HG02970 (cell line): ENCODE results near the gene EXOSC7.

ENCODE experiments used
- ATAC-seq: cut with Tn5 transposase; IDR thresholded peaks from one replicate; pipeline ENCODE4 v1.9.1; 2021; ENCODE audit warnings: mild to moderate bottlenecking, moderate library complexity, moderate number of reproducible peaks; ENCODE audit not compliant: unreplicated experiment, low FRiP score

EXOSC7 gene

DNA sequence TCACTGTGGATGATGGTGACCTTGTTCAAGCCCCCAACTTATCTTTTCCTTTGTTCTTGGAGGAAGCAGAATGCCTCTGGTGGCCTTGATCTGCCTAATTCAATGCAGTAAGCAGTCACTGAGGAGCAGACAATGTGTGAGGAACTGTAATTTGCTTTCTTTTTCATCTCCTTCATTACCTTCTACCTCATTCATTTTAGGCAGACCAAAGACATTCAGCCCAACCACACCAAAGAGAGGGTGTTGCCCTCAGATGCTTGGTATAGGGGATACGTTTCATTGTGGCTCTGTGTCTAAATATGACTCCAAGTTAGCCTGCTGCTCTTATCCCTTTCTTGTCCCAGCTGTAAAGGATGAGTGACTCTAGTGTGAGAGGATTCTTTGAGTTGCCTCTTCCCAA is 15.3 kb downstream of the EXOSC7 start:
- ATAC-seq: no peak

- ATAC-seq: no peak
Measured at GRCh38 chr3:44992555-44993470, 16.8 kb downstream of the EXOSC7 start.

- no peak for ATAC-seq
Measured at GRCh38 chr3:44993471-44994205, 17.6 kb downstream of the EXOSC7 start.

DNA sequence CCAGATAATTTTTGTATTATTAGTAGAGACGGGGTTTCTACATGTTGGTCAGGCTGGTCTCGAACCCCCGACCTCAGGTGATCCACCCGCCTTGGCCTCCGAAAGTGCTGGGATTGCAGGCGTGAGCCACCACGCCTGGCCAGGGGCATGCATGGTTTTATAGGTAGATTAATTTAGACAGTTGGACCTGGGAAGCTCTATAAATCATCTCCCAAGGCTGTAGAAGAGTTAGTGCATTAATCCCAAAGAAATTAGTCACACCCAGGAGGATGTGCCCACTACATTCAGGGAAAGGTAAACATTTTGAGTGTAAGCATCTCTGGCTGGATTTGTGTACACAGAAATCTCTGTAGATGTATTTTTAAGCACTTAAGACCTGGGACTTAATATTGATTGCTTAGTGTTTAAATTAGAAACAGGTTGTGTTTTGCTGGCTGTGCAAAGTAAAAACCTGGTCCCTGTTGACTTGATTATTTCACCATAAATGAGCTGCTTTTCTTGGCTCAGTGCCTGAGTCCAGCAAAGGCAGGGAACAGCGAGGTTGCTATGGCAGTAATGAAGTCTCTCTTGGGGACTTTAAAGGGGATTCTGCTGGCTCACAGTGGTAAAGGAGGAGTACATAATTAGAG is 19.2 kb downstream of the EXOSC7 start:
- ATAC-seq: no peak

DNA sequence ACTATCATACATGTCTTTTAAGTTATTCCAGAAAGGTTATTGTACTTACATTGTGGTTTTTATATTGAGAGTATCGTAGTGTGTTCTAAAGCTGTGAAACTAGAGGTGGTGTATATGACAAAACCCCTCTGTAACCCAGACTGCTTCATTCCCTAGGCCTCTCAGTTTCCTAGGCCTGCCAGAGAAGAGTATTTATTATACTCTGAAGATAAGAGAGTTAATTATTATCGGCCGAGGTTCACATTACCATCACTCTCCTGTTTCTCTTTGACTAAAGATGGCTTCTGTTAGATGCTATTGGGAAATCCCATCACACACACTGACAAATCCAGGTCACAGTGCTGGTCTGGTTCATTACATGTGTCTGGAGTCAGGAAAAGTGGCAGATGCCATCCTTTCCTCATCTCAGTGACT is 20.5 kb downstream of the EXOSC7 start:
- ATAC-seq: no peak

DNA sequence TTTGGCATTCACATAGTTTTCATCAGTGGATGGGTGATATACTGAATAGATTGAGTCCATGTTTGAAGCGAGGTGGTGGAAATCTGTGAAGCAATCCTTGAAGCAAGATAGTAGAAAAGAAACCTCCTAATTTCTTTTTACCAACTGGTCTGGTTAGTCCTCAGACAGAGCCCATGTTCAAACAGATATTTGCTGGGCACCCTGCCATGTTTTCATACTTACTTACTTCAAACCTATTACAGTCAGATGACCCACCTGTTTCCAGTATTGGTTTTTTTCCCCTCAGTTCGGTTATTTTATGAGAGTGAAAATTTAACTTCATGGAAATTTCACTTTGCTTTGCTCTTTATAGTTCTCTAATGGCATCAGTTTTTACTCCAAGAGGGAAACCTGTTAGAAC is 23.7 kb downstream of the EXOSC7 start:
- ATAC-seq: no peak

GRCh38 chr3:45000823-45001222 is 24.8 kb downstream of the EXOSC7 start:
- no peak for ATAC-seq

- ATAC-seq: no peak
Measured at GRCh38 chr3:45001738-45002137, 25.7 kb downstream of the EXOSC7 start.

DNA sequence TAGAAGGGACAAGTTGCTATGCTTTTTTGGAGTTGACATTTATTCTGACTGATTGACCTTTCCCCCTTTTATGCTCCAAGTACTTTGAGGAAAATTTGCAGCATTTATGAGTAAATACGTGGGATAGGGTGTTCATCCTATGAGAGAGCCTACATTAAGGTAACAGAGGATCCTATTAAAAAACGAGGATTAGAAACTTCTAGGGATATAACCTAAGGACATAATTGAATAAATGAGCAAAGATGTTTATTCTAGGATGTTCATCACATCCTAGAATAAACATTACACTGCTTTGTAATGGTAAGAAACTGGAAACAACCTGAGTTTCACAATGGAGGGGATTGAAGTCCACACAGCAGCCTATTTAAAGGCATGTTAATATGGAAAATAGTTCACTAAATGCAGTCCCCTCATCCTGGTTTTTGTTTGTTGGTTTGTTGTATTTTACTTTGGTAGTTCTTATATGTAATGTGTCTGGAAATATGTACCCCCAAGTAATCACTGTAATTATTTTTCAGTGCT is 26.2 kb downstream of the EXOSC7 start:
- no peak for ATAC-seq

DNA sequence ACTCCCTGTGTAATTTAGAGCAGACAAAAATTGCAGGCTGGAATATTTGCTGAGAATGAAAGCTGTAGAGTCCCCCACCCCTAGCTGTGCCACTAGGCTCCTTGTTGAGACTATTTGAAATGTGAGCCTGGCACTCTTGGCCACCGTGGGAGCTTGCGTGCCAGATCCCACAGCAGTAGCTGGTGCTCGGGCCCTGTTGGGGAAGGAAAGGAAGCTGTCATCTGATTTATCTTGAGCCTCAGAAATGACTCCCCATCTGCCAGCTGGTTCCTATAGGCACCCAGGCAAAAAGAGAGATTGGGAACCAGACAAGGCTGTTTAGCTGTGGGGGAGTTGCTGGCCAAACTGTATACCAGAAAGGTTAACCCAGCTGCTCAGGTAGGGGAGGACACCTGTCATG is 26.7 kb downstream of the EXOSC7 start:
- no peak for ATAC-seq

DNA sequence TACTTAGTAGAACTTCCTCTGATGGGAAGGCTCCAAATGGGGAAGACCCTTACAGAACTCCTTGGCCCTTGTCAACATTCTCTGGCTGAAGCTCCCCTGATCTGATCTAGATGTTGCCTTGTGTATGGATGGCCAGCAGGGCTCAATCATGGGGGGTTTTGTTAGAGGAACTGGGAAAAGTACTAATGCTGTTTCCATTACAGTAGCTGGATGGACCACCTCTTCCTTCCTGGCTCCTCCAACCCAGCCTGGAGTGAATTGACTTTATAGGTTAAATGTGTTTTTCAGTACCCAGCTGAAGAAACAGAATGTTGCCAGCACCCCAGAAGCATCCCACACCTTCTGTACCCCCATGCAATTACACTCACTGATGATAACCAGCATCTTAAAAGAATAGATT is 27.4 kb downstream of the EXOSC7 start:
- ATAC-seq: no peak

DNA sequence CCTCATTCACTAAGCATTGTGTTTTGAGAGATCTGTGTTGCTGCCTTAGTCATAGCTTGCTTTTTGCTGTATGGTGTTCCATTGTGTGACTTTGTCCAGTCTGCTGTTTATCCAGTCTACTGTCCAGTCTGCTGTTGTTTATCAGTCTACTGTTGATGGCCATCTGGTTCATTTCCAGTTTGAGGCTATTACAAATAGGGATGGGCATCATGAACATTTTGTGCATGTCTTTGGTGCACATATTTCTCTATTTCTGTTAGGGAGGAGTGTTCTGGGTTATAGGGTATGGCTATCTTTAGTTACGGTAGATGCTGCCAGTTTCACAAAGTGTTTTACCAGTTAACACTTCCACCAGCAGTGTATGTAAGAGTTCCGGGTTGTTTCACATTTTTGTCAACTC is 27.8 kb downstream of the EXOSC7 start:
- no peak for ATAC-seq

GRCh38 chr3:45007091-45007490 is 31.0 kb downstream of the EXOSC7 start:
- ATAC-seq: no peak

DNA sequence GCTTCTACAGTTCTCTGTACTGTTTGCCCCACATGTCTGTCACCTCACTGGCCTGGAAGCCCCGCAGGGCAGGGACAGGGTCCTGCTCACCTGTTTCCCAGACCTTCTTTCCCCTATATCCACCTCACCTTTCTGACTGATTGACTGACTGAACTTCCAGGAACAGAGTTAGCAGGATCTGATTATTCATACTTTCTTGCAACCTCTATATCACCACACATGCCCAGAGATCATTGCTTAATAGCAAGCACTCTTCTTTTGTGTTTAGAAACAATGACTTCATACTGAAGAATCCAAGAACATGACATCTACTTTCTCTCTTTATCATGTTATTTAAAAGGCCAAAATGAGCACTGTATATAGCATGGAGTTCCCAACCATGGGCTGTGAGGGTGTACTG is 32.1 kb downstream of the EXOSC7 start:
- no peak for ATAC-seq

GRCh38 chr3:45009868-45010267 is 33.8 kb downstream of the EXOSC7 start:
- ATAC-seq: no peak

DNA sequence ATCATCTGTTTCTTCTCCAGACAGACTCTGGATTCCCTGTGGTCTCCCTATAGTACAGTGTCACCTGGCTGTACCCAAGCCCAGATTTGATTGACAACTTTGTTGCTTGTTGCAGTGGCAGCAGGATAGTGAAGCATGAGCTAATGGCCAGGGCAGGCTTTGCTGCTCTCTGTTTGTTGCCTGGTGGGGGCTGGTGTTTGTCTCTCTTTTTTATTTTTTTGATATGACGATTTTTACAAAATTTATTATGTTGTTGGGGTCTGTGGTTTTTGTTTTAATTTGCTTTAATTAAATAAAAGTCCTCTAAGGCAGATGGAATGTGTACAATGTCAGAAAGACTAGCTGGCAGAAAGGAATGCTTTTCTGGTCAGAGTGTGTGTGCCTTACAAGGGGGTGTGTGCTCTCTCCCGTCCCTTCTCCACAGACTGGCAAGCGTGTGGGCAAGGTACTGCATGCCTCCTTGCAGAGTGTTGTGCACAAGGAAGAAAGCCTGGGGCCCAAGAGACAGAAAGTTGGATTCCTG is 34.8 kb downstream of the EXOSC7 start:
- ATAC-seq: no peak

DNA sequence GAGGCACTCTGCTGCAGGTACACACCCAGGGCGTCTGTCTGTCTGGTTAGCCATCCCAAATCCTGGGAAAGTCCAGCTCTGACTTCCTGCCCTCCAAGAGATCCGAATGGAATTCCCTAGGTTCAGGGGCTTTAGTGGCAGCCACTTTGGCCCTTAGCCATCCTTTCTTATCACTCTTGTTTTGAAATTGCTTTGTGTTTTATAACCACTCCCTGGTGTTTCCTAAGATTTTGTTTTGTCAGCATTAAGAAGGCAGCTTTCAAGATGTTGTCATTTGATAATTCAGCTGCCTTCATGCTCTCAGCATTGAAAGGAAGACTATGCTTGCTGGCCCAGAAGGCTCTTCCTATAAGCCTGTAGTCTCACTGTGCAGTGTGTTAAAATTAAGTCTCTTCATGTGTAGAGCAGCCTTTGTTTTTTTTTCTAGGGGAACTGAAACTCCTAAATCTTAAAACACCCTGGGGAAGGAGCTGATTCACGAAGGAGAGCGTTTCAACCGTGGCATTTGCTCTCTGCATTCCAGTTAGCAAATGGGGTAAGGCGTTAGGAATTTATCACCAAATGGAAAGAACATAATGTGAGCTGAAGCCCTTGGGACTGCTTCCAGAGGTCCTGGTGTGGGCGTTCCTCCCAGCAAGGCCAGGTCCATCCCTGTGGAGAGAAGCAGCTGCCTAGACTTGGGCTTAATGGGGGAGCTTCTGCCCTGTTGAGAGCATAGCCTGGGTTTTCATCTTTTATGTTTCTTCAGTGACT is 35.9 kb downstream of the EXOSC7 start:
- no peak for ATAC-seq

DNA sequence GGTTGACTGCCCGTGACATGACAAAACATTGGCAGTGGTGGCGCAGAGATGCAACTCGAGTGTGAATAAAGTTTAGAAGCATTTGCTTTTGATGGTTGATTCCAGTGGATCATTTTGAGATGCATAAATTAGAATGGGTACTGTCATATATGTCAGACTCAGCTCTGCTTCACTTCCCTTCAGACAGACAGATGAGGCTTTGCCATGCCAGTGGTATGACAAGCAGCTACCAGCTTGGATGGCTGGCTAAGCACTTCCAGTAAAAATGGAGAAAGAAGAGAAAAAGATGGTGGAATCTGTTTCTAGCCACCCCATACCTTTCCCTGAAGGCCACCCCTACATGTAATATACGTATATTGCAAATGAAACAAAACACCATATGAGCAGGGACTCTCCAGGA is 36.5 kb downstream of the EXOSC7 start:
- ATAC-seq: no peak

DNA sequence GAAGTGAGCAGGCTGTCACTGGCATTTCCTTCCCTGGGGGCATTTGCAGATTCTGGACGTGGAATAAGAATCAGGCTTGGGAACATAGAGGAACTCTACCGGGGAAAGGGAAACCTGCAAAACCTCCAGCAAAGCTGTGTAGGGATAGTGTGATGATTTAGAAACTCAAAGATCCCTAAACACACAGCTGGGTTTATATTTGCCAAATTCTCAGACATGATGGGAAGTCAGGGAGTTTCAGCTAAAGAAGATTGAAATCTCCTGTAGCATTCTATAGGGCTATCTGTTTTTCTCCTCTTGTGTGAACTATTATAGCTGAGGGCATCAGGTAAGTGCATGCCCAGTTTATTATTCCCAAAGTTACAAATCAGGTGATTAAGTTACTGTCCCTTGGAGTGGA is 40.9 kb downstream of the EXOSC7 start:
- no peak for ATAC-seq

DNA sequence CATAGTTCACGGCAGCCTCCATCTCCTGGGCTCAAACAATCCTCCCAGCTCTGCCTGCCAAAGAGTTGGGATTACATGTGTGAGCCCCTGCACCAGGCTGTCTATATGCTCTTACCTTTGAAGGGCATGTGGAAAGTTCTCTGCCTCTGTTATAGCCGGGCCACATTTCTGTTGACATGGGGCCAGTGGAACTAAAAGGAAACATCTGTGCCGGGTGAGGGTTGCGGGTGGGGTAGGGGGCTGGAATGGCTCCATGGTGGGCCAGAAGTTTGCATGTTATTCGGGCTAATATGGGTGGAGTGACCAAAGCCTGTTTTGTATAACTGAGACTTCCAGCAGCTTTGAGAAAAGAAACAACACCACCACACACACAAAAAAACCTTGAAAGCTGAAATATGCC is 41.8 kb downstream of the EXOSC7 start:
- no peak for ATAC-seq
